Astrocyte of the hippocampus (primary cell): ENCODE measurements around the gene HINT2.

Source experiments
- DNase-seq: peaks from one replicate; pipeline ENCODE4 v3.0.0; 2011; ENCODE audit warnings: low read depth, low spot score

HINT2 gene

GRCh38 chr9:35811381-35812024 is 3.3 kb downstream of the HINT2 start:
- DNase-seq: no peak

DNA sequence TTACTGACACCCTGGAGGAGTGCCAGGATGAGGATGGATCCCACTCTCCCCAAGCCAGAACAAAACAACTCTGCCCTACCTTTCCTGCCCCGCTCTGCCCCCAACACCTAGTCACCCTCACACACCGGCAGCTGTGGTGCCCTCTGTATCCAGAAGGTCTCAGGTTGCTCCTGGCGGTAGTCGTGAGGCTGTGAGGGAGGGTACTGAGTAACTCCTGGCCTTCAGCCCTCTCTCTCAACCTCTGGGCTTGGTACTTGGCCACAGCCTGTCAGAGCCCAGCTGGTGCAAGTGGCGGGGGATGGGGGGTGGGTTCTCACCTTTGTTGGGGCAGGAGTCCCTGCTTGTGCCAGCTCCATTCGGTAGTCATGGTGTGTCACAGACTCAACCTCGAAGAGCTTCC is 4.7 kb downstream of the HINT2 start:
- no peak for DNase-seq

GRCh38 chr9:35808433-35808832 is 6.4 kb downstream of the HINT2 start:
- DNase-seq: no peak

DNA sequence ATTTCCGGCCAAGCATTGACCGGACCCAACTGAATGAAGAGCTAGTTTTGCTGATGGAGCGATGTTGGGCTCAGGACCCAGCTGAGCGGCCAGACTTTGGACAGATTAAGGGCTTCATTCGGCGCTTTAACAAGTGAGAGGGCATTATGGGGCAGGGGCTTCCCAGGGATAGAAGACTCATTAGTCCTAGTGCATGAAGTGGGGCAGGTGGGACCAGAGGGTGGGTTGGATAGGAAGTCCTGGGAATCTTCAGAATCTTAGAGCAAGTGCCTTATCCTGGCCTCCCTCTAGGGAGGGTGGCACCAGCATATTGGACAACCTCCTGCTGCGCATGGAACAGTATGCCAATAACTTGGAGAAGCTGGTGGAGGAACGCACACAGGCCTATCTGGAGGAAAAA is 8.7 kb downstream of the HINT2 start:
- DNase-seq: no peak

GRCh38 chr9:35801328-35802128 is 13.3 kb downstream of the HINT2 start:
- no peak for DNase-seq

GRCh38 chr9:35800530-35800929 is 14.3 kb downstream of the HINT2 start:
- DNase-seq: no peak

- peak; percentile 36 for DNase-seq
These were observed 16.0 kb downstream of the HINT2 start for GRCh38 chr9:35798658-35799374.

- DNase-seq: no peak
These were observed 17.3 kb downstream of the HINT2 start for GRCh38 chr9:35797311-35798109.

DNA sequence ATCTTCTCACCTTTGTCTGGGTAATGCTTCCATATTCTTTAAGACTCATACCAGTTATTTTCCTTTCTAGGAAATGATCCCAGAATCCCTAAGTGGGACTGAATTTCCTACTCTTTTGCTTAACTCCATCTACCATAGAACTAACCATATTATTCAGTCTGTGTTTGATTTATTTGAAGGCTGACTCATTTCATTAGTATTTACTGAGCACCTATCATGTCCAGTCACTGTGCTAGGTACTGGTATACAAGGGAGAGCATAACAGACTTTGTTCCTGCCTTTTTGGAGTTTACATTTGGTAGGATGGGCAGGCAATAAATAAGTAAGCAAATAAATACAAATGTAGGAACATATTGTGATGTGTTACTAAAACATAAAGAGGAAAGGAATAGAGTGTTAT is 19.1 kb downstream of the HINT2 start:
- DNase-seq: no peak

DNA sequence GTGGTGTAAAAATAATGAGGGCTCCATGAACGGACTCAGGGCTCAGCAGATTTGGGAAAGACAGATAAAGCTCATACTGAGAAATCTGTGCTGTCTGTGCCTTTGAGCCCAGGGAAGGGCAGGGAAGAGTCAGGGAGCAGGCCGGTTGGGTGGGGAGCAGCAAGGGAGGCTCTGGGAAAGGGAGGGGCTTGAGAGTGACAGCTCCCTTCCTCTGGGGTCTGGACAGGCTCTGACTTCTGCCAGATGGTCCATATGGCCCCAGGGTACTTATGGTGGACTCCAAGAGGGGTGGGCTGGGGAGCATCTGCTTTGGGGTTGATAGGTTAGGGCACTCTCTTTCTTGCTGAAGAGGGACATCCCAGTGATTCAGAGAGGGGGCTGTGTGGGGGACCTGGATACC is 21.4 kb downstream of the HINT2 start:
- no peak for DNase-seq

DNA sequence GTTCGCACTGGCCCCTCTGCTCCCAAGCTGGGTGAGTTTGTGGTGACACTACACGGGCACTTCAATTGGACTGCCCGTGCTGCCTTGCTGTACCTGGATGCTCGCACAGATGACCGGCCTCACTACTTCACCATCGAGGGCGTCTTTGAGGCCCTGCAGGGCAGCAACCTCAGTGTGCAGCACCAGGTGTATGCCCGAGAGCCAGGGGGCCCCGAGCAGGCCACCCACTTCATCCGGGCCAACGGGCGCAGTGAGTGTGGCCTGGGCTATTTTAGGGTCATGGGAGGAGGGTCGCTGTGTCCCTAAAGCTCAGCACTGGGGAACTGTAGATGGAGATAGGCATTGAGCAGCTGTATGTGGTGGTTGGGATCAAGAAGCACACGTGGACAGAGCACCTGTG is 22.0 kb downstream of the HINT2 start:
- no peak for DNase-seq

GRCh38 chr9:35792024-35792813 is 22.6 kb downstream of the HINT2 start:
- DNase-seq: no peak

DNA sequence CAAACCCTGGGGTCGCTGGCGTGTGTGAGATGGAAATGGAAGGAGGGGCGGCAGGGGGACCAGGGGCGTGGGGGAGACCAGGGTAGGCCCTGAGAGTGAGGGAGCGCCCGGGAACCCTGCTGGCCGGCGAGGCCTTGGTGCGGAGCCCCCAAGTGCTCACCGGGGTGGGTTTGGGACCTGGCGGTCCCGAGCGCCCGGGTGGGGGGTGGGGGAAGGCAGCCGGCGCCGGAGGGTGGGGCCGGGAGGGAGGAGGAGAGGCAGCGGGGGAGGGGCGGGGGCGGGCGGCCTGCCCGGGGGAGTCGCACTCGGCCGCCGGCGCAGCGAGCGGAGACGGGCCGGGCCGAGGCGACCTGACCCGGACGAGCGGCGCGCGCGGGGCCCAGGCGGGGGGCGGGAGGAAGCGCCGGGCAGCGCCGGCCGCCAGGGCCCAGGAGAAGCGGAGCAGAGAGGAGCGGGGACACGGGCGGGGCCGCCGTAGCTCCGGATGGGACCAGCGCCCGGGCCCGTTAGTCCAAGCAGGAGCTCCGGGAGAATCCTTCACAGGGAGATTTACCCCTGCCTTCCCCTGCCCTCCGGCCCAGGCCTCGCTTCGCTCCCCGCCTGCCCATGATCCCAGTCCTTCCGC is 23.4 kb downstream of the HINT2 start, which contains the start of gene NPR2:
NPR2 (plus strand) TSS at position 295 of the 625 bp plus-strand sequence. CDS start 818 bp downstream, outside the sequence.
- peak; percentile 71 for DNase-seq

DNA sequence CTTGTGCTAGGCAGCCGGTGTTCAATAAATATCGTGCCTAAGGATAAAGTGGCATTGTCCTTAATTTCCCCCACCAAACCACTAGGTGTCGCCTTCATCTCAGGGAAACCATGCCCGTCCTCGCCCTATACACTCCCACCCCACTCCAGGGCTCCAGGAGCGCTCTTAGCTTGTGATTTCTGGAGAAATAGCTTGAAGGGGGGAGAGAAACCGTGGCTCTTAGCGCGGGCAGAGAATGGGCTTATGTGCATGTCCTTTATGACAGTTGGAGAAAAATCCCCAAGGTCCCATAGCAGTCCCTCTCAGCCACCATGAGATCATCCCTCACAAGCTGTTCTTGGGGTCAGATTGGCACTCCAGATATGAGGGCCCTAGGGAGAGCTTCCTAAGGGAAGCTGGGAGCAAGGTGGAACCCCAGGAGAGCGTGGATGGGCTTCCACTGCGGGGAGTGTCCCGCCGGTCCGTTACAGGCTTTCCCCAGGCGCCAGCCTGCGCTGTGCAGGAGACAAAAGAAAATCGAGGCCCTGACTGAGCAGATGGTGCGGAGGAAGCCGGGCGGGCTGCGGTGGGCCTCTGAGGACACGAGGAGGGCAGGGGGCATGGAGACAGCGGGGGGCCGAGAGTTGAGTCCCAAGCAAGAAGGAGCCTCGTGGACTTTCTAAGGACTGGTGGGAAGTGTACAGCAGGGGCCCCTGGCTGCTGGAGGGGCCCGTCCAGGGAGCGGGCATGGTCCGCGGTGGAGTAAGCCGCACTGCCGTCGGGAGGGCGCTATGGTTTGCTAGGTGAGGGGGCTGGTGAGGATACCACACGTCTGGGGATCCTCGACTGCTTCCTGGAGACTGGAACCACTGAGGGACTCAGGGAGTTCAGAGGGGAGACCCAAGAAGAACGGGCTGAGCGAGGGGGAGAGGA is 24.2 kb downstream of the HINT2 start:
- DNase-seq: peak; percentile 91

- DNase-seq: no peak
These were observed 24.8 kb downstream of the HINT2 start for GRCh38 chr9:35790025-35790384.

DNA sequence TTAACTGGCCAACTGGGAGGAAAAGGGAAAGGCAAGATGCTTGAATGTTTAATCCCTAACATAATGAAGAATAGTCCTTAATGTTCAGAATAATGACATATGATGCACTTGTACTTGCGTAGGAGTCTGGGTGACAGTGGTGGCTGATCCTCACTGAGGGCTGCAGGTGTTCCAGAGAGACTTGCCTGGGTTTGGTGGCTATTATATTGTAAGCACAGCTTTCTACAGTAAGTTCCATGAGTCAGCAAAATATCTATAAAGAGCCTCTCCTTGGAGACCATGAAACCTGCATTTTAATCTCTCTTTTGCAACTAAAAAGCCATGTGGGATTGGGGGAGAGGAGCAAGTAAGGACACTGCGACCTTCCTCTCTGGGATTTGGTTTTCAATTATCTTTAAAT is 25.3 kb downstream of the HINT2 start:
- no peak for DNase-seq

GRCh38 chr9:35783418-35783817 is 31.4 kb downstream of the HINT2 start:
- DNase-seq: no peak

DNA sequence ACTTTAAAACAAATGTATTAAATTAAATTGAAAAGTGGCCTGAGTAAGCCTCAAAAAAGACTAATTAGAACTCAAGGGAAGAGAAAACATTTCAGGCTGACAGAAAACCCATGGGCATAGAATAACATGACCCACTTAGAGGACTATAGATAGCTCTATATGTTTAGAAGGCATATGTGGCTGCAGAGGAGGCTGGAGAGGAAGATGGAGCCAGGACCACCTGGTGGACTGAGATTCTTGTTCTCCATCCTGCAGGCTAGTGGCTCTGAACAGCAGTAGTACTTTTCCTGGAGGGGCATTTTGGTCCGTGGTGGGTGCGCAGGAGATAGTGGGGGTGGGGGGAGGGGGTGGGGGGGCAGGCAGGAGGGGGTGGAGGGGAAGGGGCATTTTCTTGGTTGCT is 33.8 kb downstream of the HINT2 start:
- DNase-seq: no peak

DNA sequence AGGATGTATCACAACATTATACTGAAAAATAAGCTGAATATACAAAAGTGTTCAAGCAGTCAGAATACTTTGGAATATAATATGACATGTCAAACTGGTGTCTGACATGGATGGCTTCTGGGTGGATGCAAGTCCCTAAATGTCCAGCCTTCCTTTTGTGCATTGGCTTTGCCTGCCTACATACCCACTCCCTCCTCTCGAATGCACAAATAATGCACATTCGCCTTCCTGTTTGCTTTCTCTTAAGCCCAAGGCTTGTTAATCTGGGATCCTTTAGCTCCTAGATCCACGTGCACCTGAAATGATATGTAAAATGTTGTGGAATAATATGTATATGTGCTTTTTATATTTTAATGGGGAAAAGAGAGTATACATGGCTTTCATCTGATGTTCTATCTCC is 36.3 kb downstream of the HINT2 start:
- DNase-seq: no peak
